ENCODE data around the gene MKNK1.

- TF ChIP-seq CTCF (IDR thresholded peaks at IDR 0.05; ENCODE audit: low read depth, low read length) (no peak), POLR2A (IDR thresholded peaks at IDR 0.05; ENCODE audit: extremely low read depth, insufficient read length) (no peak)
These were observed 11.7 kb upstream of the MKNK1 start for GRCh38 chr1:46615735-46616134.
